NK-92 (cell line): ENCODE results near the gene FOSL1.
"Not testable (repeated sequence)": the region's sequence is repeated elsewhere in the genome, so short reads cannot be mapped to it uniquely, and the experiment has no call there.

ENCODE experiments used
- DNase-seq: peaks from one replicate; lab custom pipeline; 2025; ENCODE audit not compliant: unreplicated experiment; lab: John Stamatoyannopoulos, UW

The FOSL1 gene

DNA sequence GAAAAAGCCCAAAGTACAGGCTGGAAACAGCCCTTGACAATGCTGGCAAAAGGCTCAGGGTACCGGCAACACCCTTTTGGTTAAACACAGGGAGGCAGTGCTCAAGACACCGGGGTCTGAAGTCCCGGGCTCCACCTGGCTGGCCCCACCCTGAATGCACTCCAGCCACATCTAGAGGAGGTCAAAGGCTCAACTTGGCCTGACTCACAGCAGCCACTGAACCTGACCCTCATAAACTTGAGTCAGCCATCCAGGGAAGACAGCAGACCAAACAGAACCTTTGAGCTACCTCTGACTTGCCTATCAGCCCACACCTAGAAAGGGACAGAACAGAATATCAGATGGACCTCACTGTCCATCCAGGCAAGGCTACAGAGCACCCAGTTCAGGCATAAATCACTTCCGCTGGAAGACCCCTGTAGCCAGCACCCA is 46.0 kb downstream of the FOSL1 start:
- DNase-seq, result no peak

DNA sequence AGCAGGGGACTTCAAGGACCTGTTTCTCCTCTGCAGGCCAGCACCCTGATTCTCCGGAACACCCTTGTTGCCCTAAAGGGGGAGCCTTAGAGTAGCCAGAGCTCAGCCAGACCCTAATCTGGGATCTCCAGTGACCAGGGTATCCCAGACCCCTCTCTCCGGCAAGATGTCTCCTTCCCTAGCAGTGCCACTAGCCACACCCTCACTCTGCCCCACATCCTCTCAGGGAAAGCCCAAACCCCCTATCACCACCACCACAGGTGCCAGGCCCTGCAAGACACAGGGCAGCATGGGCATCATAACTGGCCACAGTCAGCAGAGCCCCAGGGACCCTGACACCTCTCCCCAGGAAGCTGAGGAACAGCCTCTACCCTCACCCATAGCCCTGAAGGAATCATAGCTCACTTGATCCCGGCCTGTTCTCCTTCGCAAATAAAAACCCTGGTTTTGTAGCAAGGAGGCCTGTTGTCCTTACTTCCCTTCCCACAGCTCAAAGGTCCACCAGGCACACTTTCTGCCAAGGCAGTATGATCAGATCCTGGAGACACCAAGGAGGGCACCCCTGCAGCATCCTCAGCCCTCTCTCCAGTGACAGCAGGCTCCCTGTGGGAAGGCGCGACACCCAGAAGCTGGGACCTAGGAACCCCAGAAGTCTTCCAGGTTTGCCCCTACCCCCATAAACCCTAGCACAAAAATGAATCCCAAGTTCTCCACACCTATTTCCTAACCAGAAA is 46.8 kb downstream of the FOSL1 start:
- no peak for DNase-seq

DNA sequence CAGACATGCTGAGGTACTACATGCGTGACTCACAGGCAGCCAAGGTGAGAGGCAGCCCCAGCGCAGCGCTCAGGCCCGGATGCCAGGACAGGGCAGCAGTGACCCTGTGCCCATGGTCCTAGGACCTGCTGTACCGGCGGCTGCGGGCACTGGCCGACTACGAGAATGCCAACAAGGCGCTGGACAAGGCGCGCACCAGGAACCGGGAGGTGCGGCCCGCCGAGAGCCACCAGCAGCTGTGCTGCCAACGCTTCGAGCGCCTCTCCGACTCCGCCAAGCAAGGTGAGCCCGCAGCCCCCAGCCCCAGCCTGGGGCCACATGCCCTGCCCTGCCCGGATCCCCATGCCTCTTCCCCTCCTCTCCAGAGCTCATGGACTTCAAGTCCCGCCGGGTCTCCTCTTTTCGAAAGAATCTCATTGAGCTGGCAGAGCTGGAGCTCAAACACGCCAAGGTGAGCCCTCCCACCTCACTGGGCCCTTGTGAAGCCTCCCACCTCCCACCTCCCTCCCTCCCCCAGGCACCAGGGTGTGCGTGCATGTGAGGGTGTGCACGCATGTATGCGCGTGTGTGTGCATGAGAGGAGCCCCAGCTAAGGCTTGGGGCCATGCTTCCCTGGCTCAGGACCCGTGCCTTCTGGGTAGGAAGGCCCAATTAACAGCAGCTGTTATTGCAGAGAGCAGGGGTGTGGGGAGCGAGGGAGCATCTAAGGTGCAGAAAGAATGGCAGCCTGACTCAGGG is 47.5 kb downstream of the FOSL1 start:
- no peak for DNase-seq

DNA sequence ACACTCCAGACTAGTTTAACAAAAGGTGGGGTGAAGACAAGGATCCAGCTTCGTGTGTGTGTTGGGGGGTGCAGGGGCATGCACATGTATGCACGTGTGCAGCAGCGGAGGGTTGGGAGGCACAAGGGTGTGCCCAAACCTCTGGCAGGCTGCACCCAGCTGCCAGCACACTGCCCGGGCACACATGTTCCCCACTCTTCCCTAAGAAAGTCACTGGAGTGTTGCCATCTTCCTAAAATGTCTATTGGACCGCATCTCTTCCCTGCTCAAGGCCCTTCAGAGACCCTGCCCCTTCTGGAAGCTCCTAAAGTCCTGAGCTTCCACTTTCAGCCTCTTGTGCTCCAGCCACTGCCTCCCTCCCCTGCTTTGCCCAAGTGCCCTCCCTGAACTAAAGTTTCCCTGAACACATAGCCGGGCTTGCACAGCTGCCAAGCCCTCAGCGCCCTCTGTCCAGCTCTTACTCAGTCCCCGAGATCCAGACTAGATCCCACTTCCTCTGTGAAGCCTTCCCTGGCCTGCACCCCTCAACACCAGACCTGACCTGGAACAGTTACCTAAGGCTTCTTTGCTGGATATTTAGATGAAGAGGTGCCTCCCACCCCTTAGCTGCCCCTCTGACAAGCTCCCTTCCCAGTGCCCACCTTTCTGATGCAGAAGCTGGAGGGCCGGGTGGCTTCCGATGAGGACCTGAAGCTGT is 48.2 kb downstream of the FOSL1 start:
- no peak for DNase-seq

DNA sequence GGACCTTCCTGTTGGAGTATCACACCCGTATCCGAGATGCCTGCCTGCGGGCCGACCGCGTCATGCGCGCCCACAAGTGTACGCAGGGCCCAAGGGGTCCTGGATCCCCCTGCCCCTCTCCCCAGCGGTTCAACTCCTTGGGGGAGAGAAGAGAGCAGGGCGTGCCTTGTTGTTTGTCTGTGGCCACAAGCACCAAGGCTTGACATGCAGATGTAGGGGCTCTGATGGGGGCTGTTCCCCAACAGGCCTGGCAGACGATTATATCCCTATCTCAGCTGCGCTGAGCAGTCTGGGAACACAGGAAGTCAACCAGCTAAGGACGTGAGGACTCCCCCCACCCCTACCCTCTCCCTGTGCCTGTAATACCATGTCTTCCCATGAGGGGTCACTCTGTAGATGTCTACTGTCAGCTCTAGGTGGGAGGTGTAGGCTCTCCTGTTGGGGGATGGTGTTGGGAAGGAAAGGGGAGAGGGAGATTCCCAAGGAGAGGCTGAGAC is 49.1 kb downstream of the FOSL1 start:
- DNase-seq, result no peak

DNA sequence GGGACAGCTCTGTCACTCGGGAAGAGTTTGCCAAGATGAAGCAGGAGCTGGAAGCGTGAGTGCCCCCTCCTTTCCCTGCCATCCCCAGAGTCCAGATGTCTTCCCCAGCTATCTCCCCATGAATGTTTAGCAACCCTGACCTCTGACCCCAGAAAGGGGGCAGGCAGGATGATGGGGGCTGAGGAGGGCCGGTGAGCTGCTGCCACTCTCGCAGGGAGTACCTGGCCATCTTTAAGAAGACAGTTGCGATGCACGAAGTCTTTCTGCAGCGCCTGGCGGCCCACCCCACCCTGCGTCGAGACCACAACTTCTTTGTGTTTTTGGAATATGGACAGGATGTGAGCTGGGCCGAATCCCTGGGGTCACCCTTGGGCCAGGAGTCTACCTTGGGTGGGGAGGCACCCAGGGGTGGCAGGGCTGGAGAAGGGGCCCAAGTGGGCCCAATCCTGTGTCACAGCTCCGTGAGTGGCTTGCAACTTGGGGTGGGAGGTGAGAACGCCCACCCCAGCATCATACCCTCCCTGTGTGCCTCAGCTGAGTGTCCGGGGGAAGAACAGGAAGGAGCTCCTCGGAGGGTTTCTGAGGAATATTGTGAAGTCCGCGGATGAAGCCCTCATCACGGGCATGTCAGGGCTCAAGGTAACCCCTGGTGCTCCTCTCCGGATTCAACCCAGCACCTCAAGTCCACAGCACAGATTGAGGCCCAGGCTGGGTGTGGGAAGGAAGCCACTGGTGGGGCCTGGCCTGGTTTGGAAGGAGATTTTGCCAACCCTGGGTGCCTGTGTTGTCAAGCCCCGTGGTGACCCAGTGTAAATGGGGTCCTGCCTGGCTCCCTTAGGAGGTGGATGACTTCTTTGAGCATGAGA is 49.7 kb downstream of the FOSL1 start:
- DNase-seq, result no peak

DNA sequence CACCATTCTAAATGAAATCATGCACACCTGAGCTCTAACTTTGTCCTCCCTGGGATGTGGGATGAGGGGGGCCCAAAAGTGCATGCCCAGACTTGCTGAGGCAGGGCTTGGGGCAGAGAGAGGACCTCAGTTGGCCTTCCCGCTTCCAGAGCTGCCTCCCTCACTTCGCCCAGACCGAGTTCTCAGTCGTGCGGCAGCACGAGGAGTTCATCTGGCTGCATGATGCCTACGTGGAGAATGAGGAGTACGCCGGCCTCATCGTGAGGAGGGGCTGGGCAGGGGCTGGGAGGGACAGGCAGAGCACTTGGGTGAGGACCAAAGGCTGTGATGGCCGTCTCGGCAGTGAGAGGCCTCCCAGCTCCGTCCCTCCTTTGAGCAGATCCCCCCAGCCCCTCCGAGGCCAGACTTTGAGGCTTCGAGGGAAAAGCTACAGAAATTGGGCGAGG is 50.4 kb downstream of the FOSL1 start:
- DNase-seq, result no peak

DNA sequence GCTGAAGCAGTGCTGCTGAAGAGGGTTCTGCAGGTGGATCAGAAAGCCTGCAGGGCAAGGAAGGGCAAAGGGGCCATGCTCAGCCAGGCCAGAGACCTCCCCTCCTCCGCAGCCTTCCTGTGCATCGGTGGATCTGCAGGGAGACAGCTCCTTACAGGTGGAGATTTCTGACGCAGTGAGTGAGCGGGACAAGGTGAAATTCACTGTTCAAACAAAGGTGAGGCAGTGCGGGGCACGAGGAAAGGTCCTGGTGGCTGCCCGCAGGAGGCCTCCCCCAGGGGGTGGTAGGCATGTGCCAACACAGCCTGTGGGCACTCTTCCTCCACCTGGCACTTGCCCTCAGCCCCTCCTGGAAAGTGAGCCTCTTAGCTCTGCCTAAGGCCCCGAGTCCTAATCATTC is 50.8 kb downstream of the FOSL1 start:
- no peak for DNase-seq

DNA sequence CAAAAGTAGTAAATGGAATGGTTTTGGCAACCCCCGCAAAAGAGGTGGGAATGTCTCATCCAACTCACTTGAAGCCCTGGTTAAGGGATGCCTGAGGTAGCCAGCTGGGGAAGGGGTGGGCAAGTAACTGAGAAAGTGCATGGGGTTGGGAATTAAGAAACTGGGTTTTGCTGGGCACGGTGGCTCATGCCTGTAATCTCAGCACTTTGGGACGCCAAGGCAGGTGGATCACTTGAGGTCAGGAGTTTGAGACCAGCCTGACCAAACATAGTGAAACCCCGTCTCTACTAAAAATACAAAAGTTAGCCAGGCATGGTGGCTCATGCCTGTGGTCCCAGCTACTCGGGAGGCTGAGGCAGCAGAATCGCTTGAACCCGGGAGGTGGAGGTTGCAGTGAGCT is 51.5 kb downstream of the FOSL1 start:
- not testable (repeated sequence) for DNase-seq

DNA sequence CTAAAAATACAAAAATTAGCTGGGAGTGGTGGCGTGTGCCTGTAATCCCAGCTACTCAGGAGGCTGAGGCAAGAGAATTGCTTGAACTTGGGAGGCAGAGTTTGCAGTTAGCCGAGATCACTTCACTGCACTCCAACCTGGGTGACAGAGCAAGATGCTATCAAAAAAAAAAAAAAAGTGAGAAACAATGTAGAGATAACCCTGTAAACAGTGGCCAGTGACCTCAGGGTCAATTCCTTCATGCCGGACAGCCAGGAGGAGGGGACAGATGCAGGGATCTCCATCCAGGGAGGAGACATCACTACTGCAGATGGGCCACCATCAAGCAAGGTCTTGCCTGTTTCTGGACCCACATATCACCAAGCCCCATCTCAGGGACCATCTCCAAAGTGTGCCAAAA is 52.4 kb downstream of the FOSL1 start:
- DNase-seq, result no peak

DNA sequence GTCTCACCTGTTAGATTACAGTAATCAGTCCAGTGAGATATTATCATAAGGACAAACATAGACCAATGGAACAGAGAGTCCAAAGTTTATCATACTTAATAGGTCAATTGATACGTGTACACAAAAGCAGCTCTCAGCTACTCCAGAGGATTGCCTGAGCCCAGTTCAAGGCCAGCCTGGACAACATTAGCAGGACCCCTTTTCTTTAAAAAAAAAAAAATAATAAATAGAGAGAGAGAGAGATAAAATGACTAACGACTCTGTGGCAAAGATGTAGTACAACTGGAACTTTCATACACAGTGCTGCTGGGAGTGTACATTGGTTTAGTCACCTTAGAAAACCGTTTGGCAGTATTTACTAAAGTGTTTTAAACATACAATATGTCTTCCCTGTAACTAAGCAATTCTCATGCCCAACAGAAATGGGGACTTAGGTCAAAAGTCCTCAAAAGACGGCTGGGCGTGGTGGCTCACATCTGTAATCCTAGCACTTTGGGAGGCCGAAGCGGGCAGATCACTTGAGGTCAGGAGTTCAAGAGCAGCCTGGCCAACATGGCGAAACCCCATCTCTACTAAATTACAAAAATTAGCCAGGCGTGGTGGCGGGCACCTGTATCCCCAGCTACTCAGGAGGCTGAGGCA is 55.8 kb downstream of the FOSL1 start:
- DNase-seq, result no peak

DNA sequence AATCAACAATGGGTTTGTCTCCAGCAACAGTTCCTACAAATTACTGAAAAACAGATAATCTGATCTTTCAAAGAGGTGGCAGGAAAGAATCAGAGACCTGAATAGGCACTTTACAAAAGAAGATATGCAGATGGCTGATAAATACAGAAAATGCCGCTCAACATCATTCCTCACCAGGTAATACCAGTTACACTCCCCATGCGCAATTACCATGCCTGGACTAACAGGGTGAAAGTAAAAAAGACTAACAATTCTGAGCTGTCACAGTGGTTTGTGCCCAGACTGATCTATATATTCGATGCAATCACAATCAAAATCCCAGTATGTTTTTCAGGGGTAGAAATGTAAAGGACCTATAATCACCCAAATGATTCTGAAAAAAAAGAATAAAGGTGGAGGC is 56.4 kb downstream of the FOSL1 start:
- DNase-seq, result no peak

DNA sequence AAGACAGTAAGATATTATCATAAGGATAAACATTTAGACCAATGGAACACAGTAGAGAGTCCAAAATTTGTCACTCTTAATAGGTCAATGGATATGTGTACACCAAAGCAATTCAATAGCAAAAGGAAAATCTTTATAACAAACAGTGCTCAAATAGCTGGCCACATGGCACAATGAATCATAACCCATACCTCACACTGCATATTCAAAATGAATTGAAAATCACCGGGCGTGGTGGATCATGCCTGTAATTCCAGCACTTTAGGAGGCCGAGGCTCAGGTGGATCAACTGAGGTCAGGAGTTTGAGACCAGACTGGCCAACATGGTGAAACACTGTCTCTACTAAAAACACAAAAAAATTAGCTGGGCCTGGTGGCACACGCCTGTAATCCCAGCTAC is 58.0 kb downstream of the FOSL1 start:
- no peak for DNase-seq
